Panc1 (cell line): Measurements from ENCODE around the gene FCHSD2.

Experiments used
- CTCF ChIP-seq: fragments of 450-650 bp; IDR thresholded peaks from 2 replicates; pipeline ENCODE4 v1.5.1; 2017; ENCODE audit warnings: mild to moderate bottlenecking
- POLR2AphosphoS5 ChIP-seq: IDR thresholded peaks from 2 replicates; pipeline ENCODE4 v1.6.1; 2012; ENCODE audit warnings: mild to moderate bottlenecking, low read depth, low read length, moderate library complexity
- REST ChIP-seq, 2 experiments: IDR thresholded peaks; 2 replicates each; pipeline ENCODE4 v1.6.1; 2011 to 2012; ENCODE audit warnings: low read depth in 2 of 2, control low read depth in 1 of 2, low read length in 1 of 2, mild to moderate bottlenecking in 1 of 2, moderate library complexity in 1 of 2; ENCODE audit not compliant: insufficient read depth in 1 of 2
- SIN3A ChIP-seq: IDR thresholded peaks from 2 replicates; pipeline ENCODE4 v1.6.1; 2012; ENCODE audit warnings: low read depth, mild to moderate bottlenecking, low read length, moderate library complexity, borderline replicate concordance; ENCODE audit not compliant: insufficient read depth

- no peak for TF ChIP-seq CTCF
- no peak for TF ChIP-seq SIN3A
- TF ChIP-seq POLR2AphosphoS5, result no peak
- TF ChIP-seq REST (IDR thresholded peaks at IDR 0.05; ENCODE audit: insufficient read depth in 1 of 2, low read depth in 2 of 2, low read length in 1 of 2), result no peak
Observed at GRCh38 chr11:72989727-72990126, 152.4 kb downstream of the FCHSD2 start.
